ENCODE data around the gene TMEM106C.

The TMEM106C gene

DNA sequence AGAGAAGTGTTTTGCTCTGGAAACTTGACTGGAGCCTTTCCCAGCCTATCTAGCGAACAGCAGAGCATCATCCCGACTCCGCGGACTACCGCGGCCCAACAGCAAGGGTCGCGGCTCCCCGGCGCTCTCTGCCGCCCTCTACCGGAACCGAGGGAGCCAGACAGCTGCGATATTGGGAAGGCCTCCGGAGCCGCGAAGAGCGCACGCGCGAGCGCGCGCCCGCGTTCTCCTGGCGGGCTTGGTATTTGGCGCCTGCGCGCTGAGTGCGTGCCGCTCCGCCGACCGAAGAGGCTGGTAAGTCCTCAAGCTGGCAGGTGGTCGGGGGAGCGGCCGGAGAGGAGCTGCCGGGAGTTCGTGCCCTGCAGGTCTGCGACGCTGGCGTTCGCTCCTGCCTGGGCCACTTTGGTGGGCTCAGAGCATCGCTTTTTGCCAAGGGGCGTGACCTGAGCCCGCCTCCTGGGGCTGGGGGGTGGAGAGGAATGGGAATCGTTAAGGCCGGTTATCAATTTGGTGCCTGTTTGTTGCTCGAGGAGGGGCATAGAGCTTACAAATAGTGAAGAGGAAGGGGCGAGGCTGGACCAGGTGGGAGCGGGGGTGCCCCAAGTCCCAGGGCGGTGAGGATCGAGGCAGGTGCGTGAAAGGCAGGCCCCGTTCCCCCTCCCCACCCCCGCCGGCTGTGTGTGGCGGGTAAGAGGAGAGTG, at the start of gene TMEM106C:
Gene TMEM106C, plus strand, starts transcription at position 257 of the 701 bp plus-strand sequence. CDS start 641 bp downstream, outside the sequence.
- peak; percentile 84 to 93 (median 88) for DNase-seq

DNA sequence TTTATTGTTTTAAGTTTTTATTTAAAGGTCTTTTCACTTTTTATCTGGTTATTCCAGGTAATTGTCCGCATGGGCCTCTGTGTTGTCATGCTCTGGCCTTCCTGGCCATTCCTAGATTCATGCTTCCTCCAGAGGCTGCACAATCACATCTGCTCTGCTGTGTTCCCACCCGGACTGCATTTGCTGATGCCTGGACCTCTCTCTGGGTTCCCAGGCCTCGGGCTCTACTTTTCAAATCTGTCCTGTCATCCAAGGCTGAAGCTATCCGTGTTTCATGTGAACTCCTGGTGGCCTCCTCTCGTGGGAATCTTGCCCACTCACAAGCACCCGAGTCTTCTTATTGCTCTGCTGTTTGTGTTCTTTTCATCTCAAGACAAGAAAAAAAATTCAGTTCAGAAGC, 42.5 kb upstream of the TMEM106C start:
- no peak for DNase-seq

DNA sequence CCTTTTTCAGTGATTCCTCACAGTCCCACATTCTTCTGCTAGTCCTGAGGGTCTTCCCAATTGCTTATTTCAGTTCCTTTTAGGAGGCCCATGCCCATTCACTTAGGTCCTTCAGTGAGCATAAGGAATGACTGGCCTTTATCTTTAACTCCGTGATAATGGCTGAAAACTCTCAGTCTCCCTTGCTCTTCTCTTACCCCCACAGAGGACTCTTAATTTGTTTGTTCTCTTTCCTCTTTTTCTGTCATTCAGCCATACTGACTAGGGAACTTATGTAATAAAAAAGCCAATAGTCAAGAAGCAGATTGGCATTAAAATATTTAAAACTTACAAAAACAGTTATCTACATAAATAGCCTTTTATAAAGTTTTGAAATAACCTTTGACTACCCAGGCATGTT, 41.5 kb upstream of the TMEM106C start:
- no peak for DNase-seq

GRCh38 chr12:47927346-47927745, 36.0 kb upstream of the TMEM106C start:
- no peak for DNase-seq

- no peak for DNase-seq
These were observed 32.8 kb upstream of the TMEM106C start for GRCh38 chr12:47930634-47931033.

GRCh38 chr12:47931187-47931586, 32.2 kb upstream of the TMEM106C start:
- no peak for DNase-seq

DNA sequence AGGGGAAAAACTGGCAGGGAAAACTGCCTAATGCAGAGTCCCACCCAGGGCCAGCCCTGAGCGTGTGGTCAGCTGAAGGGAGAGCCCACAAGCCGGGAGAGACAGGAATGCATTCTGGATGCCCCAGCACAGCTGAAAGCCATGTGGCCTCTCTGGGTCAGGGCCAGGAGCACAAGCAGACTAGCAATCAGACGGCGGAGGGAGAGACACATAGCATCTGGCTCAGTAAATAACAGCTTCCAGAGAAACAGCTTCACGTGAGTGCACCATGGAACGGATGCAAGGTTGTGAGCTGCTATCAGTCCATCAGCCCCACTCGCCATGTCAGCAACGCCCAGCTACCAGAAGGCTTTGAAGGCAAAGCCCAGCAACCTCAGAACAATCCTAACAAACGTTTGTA, 28.2 kb upstream of the TMEM106C start:
- no peak for DNase-seq

DNA sequence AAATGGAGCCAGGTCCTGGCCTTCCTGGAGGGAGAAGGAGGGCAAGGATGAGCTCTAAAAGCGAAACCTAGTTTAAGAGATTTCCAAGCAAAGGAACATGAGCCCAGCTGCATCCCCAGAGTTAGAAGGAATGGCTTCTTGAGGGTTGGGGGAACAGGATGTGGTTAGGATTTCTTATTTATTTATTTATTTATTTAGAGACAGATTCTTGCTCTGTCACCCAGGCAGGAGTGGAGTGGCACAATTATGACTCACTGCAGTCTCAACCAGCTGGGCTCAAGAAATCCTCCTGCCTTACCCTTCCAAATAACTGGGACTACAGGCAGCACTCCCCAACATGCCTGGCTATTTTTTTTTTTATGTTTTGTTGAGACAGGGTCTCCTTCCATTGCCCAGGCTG, 25.3 kb upstream of the TMEM106C start:
- DNase-seq, result no peak

DNA sequence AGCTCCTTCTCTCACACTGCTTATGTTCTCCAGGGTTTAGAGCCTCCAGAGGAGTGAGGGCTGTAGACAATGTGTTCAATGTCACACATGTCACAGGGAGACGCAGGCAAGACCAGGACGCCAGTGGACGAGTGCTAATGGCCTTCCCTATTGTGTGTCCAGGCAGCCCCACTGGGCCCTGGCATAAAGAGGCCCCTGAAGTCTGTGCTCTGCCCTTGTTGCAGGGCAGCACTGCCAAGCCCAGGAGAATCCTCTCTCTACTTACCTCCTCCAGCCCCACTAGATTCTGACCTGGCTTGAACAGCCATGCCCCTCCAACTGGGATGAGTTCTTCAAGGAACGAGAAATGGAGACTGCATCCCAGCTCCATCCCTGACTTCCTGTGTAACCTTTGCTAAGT, 24.8 kb upstream of the TMEM106C start:
- no peak for DNase-seq

DNA sequence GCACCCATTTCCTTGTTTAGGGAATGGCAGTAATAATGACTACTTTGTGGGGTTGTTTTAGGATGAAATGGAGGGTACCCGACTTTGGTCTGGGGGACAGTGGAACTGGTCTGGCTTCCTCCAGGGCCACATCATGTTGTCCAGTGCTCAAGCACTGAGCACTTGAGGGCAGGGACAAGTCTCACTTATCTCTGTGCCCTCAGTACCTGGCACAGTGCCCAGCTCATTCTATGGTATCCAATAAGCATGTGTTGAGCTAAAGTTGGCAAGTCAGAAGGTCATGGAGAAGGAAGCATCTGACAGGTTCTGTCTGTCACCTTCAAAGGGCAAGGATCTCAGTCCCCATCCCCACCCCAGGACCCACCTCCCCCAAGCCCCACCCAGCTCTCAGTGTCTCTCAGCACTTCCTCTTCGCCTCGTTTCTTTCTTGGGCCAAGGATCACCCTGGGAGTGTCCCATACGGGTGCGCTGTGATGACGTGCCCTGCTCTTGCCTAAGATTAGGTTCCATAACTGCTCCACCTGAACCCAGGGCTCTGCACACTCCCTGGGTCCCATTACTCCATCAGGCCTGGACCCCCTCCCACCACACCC, 24.3 kb upstream of the TMEM106C start:
- no peak for DNase-seq

- DNase-seq, result no peak
These were observed 22.5 kb upstream of the TMEM106C start for GRCh38 chr12:47940773-47941474.

DNA sequence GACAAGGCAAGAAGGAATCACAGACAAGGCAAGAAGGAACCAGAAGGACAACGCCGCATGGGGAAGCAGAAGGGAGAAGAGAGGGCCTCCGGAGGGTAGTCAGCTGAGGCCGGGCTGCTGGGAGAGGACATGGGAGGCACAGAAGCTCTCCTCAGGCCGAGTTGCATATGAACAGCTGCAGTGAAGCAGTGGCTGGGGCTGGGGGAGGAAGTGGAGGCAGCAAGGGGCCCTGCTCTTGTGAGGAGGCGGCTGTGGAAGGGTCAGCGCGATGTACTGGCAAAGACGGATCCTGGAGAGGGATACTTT, 22.0 kb upstream of the TMEM106C start:
- no peak for DNase-seq

DNA sequence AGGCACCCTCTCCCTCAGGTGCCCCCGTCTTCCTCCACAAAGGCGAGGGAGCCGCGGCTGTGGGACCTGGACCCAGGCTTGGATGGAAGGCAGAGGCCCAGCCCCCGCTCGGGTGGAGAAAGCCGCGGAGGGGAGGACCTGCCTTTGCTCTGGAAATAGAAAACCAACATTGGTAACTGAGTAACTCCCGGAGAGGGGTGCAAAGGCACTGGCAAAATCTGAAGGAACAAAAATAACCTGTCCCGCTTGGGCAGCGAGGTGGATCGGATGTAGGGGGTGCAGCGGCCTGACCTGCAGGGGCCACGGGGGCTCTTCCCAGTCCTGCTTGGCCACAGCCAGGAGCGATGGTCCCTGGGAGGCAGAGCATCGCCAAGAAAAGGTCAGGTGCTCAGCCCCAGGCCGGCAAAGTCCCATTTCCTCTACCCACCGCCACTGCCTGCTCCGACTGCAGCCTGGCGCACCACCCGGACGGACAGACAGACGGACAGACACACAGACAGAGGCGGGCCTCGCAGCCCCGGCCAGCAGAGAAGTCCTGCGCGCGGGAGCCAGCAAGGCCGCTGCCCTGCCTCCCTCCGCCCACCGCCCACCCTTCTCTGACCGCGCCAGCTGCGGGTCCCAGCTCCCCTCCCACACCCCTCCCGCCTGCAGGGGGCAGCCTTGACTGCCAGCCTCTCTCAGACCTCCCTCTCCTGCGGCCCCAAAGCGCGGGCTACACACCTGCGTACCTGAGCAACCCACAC, 21.4 kb upstream of the TMEM106C start:
- peak in 5 of 6 experiments; percentile 21 to 44 (median 37) for DNase-seq

DNA sequence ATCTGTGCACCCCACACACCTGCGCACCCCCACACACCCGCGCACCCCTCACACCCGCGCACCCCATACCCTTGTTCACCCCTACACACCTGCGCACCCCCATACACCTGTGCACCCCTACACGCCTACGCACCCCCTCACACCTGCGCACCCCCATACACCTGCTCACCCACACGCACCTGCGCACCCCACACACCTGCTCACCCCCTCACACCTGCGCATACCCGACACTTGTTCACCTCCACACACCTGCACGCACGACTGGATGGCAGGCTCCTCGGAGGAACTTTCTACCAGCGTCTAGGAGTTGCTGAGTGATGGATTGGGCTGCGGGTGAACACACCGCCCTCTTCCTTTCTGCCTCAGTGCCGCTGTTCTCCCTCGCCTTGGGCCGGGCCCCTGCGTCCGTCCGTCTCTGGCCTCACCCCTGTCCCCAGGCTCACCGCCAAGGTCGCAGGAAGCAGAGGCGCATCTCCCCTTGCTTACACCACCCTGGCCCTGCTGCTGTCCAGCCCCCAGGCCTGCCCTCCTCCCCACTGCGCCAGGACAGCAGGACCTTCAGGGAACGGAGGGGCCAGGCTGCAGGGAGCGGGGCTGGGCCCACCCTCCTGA, 20.7 kb upstream of the TMEM106C start:
- no peak for DNase-seq

DNA sequence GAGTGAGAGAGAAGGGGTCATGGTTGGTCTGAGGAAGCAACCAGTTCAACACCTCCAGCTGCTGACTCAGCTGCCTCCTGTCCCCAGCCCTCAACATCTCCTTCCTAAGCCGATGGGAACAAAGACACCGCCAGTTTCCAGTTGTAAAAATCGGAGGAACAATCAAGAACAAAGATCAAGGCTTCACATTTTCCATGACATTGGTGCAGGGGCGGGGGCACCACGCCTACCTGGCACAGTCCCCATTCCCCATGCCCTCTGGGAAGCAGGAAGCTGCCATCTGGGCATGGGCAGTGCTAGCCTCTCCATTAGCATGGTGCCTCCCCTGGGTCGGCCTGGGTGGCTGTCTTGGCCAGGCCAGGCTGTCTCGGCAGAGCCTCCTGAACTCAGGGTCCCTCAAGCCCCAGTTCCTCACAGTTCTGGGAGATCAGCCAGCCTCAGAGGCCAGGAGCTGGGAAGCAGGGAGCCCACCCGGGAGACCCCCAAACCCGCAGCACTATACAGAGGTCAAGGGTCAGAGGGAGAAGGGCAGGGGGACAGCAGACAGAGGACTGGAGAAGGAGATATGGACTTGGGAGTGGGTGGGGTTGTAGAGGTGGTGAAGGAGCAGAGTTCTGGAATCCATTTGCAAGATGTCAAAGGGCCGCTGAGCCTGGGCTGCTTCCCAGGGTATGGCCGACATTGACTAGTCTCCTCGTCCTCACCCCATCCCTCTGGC, 19.6 kb upstream of the TMEM106C start:
- DNase-seq, result no peak

DNA sequence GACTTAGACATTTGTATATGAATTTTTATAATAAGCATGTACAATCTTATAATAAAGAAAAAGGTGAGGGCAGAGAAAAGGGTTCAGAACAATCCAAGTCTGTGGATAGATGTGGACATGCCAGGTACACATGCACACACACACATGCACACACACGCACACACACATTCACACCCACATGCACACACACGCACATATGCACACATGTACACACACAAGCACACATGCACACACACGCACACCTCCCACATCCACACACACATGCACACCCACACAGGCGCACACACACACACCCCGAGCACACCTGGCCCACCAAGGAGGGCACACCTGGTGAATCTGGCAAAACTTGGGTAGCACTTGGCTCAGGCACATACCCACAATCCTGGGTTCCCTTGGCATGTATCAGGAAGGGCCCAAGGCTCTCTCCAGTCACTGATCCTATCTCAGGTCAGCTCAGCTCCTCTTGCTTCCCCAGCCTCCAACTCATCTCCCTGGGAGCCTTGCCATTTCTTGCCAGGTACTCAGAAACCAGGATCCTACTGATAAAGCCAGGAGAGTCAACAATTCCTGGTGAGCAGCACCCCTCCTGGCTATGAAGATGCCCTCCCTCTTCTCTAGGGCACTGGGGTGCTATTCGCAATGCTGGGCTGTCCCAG, 18.6 kb upstream of the TMEM106C start:
- DNase-seq, result no peak

DNA sequence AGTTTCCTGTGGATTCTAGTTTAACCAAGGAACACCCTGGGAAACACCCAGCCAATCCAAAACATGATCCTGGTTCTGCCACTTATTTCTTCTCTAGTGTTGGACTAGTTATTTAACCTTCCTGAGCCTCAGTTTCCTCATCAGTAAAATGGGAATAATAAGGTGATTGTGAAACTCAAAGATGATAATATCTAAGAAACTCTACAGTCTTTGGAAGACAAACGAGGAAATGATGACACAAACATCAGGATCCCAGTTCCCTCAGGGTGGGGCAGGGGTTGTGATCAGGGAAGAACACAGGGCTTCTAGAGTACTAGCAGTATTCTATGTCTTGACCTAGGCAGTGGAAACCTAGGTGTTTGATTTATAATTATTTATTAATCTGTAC, 18.1 kb upstream of the TMEM106C start:
- no peak for DNase-seq

- no peak for DNase-seq
These were observed 16.7 kb upstream of the TMEM106C start for GRCh38 chr12:47946413-47947323.

- no peak for DNase-seq
These were observed 16.1 kb upstream of the TMEM106C start for GRCh38 chr12:47947341-47947740.

DNA sequence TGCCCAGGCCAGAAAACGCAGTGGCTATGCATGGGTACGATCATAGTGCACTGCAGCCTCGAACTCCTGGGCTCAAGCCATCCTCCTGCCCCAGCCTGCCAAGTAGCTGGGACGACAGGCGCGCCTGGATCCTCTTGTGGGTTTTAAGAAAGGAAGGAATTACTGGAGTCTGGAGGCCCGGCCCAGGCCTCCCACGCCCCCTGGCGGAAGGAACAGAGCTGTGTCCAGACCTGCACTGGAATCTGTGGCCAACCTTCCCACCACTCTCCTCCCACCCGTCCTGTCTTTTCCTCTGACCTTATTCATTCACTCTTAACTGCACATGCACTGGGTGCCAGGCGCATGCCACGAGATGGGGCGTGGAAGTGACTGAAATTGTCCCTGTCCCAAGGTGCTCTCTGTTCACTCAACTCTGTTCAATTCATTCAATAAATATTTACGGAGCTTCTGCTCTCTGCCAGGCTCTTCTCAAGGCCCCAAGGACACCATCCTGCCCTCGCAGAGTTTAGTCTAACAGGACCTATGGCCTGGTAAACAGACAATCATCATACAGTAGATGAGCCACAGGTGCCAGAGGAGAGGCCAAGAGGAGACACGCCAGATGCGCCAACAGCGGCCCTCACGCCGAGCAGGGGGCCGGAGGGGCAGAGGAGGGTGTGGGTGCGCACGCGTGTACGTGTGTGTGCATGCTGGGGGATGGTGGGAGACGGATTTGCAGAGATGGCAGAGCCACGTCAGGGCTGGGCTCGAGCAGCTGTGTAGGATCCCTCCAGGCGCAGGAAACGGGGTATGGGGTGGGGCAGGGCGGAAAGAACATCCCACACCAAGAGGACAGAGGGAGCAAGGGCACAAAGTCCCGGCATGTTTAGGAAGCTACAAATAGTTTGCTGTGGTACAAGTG, 13.7 kb upstream of the TMEM106C start:
- DNase-seq, result peak in 5 of 6 experiments; percentile 23 to 46 (median 24)

Data from stimulated activated naive CD4-positive, alpha-beta T cell (primary cell).